K562 (cell line): ENCODE results near the gene CHST2. TPM values are rescaled to one million over a fixed set of nuclear protein-coding genes. Genes with fewer than 3 reads are reported as not detected.

Source experiments
- BCLAF1 ChIP-seq, 2 experiments: fragments of 450-650 bp in 1 of 2; IDR thresholded peaks; 2 replicates each; pipeline ENCODE4 v1.6.1; 2011 to 2017; ENCODE audit warnings: low read depth in 2 of 2, antibody characterized with exemption in 1 of 2, borderline replicate concordance in 1 of 2, low read length in 1 of 2, mild to moderate bottlenecking in 1 of 2, mixed read lengths in 1 of 2; ENCODE audit not compliant: control insufficient read depth in 1 of 2
- DPF2 ChIP-seq: fragments of 450-650 bp; IDR thresholded peaks from 2 replicates; pipeline ENCODE4 v1.6.1; 2016
- ESRRB ChIP-seq: fragments of 250-450 bp; sonication (Bioruptor Pico); IDR thresholded peaks from 2 replicates; pipeline ENCODE4 v1.5.0; 2020; ENCODE audit warnings: mild to moderate bottlenecking, moderate library complexity, borderline replicate concordance
- FOXA3 ChIP-seq, 2 experiments: fragments of 450-650 bp in 1 of 2; sonication (generic) in 1 of 2; formaldehyde crosslinking; IDR thresholded peaks in 1 of 2; conservative IDR thresholded peaks in 1 of 2; 2 replicates each; pipeline versions ENCODE4 v1.4.0 to v1.8.0; 2020 to 2022; ENCODE audit warnings: mild to moderate bottlenecking in 2 of 2, missing genetic modification reagents in 1 of 2
- GTF2A2 ChIP-seq: IDR thresholded peaks from 2 replicates; pipeline ENCODE4 v1.6.1; 2016; ENCODE audit warnings: mild to moderate bottlenecking, missing genetic modification characterization, missing compliant biosample characterization
- HDGF ChIP-seq: fragments of 450-650 bp; IDR thresholded peaks from 2 replicates; pipeline ENCODE4 v1.6.1; 2016
- ID3 ChIP-seq, 2 experiments: fragments of 250-450 bp in 1 of 2; fragments of 450-650 bp in 1 of 2; sonication (Bioruptor Pico) in 1 of 2; IDR thresholded peaks; 2 replicates each; pipeline versions ENCODE4 v1.6.1 to v1.8.0; 2016 to 2021; ENCODE audit warnings: mild to moderate bottlenecking in 2 of 2, moderate library complexity in 2 of 2, missing compliant biosample characterization in 1 of 2, missing genetic modification characterization in 1 of 2
- IFI16 ChIP-seq: fragments of 250-450 bp; sonication (Bioruptor Pico); IDR thresholded peaks from 2 replicates; pipeline ENCODE4 v2.1.2; 2022; ENCODE audit warnings: mild to moderate bottlenecking, inconsistent platforms
- LCOR ChIP-seq: sonication (generic); formaldehyde crosslinking; IDR thresholded peaks from 2 replicates; pipeline ENCODE4 v1.8.0; 2022; ENCODE audit warnings: mild to moderate bottlenecking, missing genetic modification reagents
- MTA2 ChIP-seq: fragments of 450-650 bp; IDR thresholded peaks from 2 replicates; pipeline ENCODE4 v1.6.1; 2016; ENCODE audit warnings: low read depth
- NBN ChIP-seq: fragments of 450-650 bp; IDR thresholded peaks from 2 replicates; pipeline ENCODE4 v1.6.1; 2016; ENCODE audit warnings: low read depth, mild to moderate bottlenecking
- OTX1 ChIP-seq: fragments of 450-650 bp; formaldehyde crosslinking; IDR thresholded peaks from 2 replicates; pipeline ENCODE4 v1.4.0; 2022; ENCODE audit warnings: mild to moderate bottlenecking
- PHF21A ChIP-seq: fragments of 450-650 bp; IDR thresholded peaks from 2 replicates; pipeline ENCODE4 v1.6.1; 2017; ENCODE audit warnings: low read depth, borderline replicate concordance
- SMARCB1 ChIP-seq: IDR thresholded peaks from 2 replicates; pipeline ENCODE4 v1.6.1; 2011; ENCODE audit warnings: improper control_type of control experiment, low read depth; ENCODE audit not compliant: insufficient read length
- STAT5A ChIP-seq: IDR thresholded peaks from 2 replicates; pipeline ENCODE4 v1.6.1; 2012; ENCODE audit warnings: low read length, inconsistent platforms, borderline replicate concordance
- SUPT5H ChIP-seq: fragments of 450-650 bp; IDR thresholded peaks from 2 replicates; pipeline ENCODE4 v1.6.1; 2016
- U2AF1 ChIP-seq: fragments of 200-400 bp; formaldehyde crosslinking; optimal IDR thresholded peaks from 2 replicates; pipeline ENCODE3; 2017; ENCODE audit warnings: mild to moderate bottlenecking, low read depth, low read length, moderate library complexity
- YY1 ChIP-seq, 3 experiments: IDR thresholded peaks; 2 replicates each; pipeline ENCODE4 v1.6.1; 2011; ENCODE audit warnings: low read length in 2 of 3, mild to moderate bottlenecking in 2 of 3, moderate library complexity in 2 of 3, borderline replicate concordance in 1 of 3, control low read depth in 1 of 3, low read depth in 1 of 3; ENCODE audit not compliant: insufficient read depth in 3 of 3, insufficient replicate concordance in 2 of 3, control insufficient read depth in 1 of 3, insufficient read length in 1 of 3; ENCODE audit errors: extremely low read depth in 1 of 3
- ZBTB2 ChIP-seq: fragments of 450-650 bp; IDR thresholded peaks from 2 replicates; pipeline ENCODE4 v1.6.1; 2016; ENCODE audit warnings: antibody characterized with exemption
- ZNF277 ChIP-seq: fragments of 250-450 bp; sonication (Bioruptor Pico); IDR thresholded peaks from 2 replicates; pipeline ENCODE4 v1.8.0; 2022; ENCODE audit warnings: inconsistent platforms, mild to moderate bottlenecking, moderate library complexity, borderline replicate concordance
- polyA plus RNA-seq, 8 experiments: library from polyadenylated mRNA; depleted of rRNA in 4 of 8; stranded (reverse) in 5 of 8; unstranded in 3 of 8; fragments of >200 nt; fragmentation: Nextera tagmentation in 2 of 8; fragmentation: Illumina TruSeq in 1 of 8; extraction: Ambion mirVana in 2 of 8; extraction: Trizol in 1 of 8; gene quantifications; 2 replicates each; pipeline versions ENCODE4 v1.2.1 to v1.2.3, GENCODE V29; 2011 to 2014; ENCODE audit warnings: inconsistent platforms in 1 of 8, missing spikeins in 1 of 8
- total RNA-seq, 7 experiments: library from RNA; depleted of rRNA in 6 of 7; stranded (reverse); fragments of >200 nt in 6 of 7; fragmentation: Illumina TruSeq in 2 of 7; extraction: Trizol in 2 of 7; gene quantifications; 2 replicates each; pipeline versions ENCODE4 v1.2.1 to v1.2.3, GENCODE V29; 2011 to 2021; ENCODE audit warnings: low replicate concordance in 1 of 7

The CHST2 gene
- total and polyA plus RNA-seq, 9 of the 15 experiments (the other 6 are each of a cell fraction or from before 2014, with no cell fraction given), result 3.4 to 60.3 (median 13.9) TPM

GRCh38 chr3:143167969-143168854 lies 48.6 kb downstream of the CHST2 start (continued):
- TF ChIP-seq YY1 (IDR thresholded peaks at IDR 0.05; ENCODE audit: borderline replicate concordance in 1 of 3, control insufficient read depth in 1 of 3, extremely low read depth in 1 of 3, insufficient read depth in 3 of 3, insufficient read length in 1 of 3, insufficient replicate concordance in 2 of 3, low read depth in 1 of 3, low read length in 2 of 3) (no peak), DPF2 (peak; percentile 96), SMARCB1 (no peak), MTA2 (peak; percentile 54; the same call in 1 of the 2 replicates), OTX1 (CRISPR knock-in tag) (no peak), LCOR (CRISPR knock-in tag) (no peak), ZBTB2 (peak; percentile 58; the same call in 1 of the 2 replicates), HDGF (no peak), U2AF1 (no peak), SUPT5H (no peak), FOXA3 (CRISPR knock-in tag; conservative IDR thresholded peaks at IDR 0.05 in 1 of 2, IDR thresholded peaks at IDR 0.05 in 1 of 2) (peak in 1 of 2 experiments; percentile 76; a peak in 1 of 4 replicates), GTF2A2 (tag) (no peak), PHF21A (no peak), IFI16 (CRISPR knock-in tag) (no peak), NBN (no peak), STAT5A (peak; percentile 75), BCLAF1 (IDR thresholded peaks at IDR 0.05; ENCODE audit: borderline replicate concordance in 1 of 2, control insufficient read depth in 1 of 2, low read depth in 2 of 2, low read length in 1 of 2) (0 out of 4 replicates have a peak, but pooled peaks of 1 of the 2 experiments have one; percentile 29), ESRRB (CRISPR knock-in tag) (no peak), ZNF277 (CRISPR knock-in tag) (no peak), ID3 (CRISPR knock-in tag; IDR thresholded peaks at IDR 0.05) (no peak), ID3 (tag; IDR thresholded peaks at IDR 0.05) (0 out of 2 replicates have a peak, but pooled peaks have one; percentile 48)
